Renal pelvis (tissue), 4 donors: ENCODE results near the gene PLCL2. TPM values are rescaled to one million over a fixed set of nuclear protein-coding genes. Genes with fewer than 3 reads are reported as not detected.

Source experiments
- DNase-seq: peaks from one replicate; pipeline ENCODE4 v3.0.0-alpha.2; 2013
- polyA plus RNA-seq, 3 donors: library from polyadenylated mRNA; unstranded; fragments of 120-200 nt; gene quantifications; one replicate each; pipeline ENCODE4 v1.2.1, GENCODE V29; 2013; ENCODE audit not compliant: insufficient read length in 3 of 3

The PLCL2 gene
- polyA plus RNA-seq, 3 donors, result 12.2 to 15.2 (median 13.7) TPM

DNA sequence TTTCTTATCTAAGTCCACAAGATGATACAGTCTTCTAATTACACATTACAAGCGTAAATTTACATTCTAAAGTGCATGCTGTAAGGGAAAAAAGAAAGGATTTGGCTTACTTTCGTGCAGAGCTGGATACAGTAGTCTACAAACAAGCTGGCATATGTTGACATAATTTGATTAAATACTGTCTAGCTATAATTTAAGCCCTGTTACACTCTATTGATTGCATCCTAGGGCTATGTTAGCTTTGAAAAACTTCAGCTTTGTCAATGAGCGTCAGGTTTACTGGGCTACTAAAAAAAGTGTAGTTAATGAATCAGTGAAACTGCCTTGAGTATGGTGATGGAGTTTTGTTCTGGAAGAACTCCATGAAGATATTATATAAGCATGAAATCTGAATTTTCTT is 24.5 kb upstream of the PLCL2 start:
- no peak for DNase-seq

DNA sequence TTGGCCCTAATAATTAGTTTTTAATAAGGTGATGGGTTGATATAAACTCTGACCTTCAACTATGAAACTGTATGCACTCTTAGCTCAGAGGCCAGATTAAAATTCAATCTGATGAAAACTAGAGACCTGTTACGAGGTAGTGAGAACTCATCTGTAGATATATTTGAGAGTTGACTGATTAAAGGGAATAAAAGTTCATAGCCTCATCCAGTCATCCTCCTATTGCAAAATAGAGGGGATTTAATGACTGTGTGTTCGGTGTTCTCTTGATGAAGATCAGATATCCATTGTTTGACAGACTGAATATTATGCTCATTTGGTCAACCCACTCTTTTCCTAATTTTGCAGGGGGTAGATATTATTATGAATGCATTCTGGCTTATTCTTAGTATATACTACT is 23.3 kb upstream of the PLCL2 start:
- no peak for DNase-seq

DNA sequence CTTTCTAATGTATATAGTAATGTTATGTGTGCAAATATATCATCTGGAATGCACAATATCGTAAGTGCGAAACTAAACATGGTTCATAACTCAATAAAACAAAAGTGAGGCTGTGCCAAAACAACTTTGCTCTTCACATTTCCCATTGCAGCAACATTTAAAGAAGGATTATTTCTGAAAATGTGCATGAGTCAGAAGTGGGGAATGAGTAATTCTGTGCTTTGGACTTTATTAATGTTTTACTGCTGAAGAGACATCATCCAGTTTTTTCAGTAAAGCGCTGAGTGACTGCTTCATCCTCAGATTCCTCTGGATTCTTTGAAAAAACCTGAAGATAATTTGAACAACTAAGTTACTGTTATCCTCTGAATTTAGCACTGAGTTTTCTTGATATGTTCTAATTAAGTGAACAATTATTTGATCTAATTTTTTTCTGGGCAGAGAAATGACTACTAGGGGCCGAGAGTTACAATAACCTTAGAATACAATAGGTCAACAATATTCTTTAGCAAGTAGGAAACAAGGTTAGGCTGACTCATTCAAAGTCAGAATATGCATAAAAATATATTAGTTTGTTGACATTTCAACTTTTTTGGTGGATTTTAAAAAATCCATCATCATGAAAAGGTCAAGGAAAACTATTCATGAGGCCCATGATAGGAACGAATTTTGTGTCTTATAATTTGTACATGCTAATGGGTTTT is 20.0 kb upstream of the PLCL2 start:
- DNase-seq, result no peak

DNA sequence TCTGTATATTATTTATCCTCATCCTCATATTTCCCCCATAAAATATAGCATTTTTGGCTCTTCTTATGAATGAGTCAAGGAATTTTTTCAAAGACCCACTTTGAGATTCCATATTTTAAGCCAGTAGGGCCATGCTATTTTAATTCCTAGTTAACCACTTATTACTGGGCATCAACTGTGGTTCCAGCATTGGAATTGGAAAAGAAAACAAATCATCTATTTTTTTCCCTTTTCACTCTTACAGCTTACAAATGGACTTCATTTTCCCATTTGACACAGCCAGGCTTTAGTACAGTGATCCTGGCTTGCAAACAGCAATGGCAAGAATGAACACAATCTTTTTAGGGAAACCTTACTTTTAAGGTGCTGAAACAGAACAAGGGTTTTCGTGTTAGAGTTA is 19.4 kb upstream of the PLCL2 start:
- DNase-seq, result no peak

DNA sequence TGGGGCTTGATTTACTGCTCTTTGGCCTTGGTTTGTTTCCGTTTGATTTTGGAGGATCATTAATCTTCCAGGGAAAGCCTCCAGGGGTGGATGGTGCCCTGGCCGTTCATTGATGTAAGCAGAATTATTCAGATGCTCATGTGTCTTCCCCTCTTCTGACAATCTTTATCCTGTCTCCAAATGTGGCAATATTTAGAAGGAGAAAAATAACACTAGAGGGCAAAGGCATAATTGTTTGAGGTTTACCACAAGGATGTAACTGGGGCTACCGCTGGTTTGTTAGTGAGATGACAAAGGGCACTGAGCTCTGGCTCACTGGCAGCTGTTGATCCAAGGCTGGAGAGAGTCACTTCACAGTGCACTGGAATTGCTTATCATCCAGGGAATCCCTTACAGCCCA is 18.2 kb upstream of the PLCL2 start:
- DNase-seq, result no peak

DNA sequence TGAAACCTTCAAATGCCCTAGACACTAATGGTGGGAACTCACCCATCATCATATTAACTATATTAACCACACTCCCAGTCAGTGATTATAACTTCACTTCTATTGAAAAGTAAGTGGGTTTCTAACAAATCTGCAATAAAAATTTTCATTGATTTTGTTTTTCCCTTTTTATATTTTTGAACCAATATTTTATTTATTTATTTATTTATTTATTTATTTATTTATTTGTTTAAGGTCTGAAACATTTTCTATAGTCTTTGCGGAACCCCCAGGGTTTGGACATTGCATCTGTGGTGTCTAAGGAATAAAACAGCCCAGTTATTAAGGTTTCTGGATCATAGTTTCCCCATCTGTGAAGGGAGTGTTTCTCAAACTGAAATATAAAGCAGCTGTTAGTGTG is 16.2 kb upstream of the PLCL2 start:
- no peak for DNase-seq

DNA sequence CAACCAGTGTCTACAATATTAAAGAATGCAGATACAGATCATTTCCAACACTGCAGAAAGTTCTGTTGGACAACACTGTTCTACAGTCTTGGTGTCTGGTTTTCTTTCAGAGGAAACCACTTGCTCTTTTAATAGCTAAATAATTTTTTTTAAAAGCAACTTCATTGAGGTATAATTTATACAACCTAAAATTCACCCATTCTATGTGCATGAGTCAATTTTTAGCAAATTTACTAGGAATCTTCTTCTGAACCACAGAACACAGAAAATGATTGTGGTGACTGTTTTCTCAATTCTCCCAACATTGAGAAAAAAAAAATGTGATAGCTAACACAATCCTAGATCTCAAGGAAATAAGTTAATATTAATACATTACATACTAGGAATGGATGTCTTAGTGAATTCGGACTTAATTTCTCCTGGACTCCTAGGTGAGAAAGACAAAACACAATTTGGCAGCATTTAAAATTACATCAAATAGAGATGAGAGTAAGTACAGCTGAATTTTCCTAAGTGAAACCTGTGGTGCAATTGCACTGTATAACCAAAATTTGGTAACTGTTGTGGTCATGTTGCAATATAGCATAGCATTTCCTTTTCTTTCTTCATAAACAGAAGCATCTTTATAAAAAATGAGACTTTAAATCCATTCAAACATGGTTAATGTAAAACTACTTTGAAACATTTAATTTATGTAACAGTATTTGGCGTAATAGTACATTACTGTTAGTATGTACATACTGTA is 15.3 kb upstream of the PLCL2 start:
- no peak for DNase-seq

DNA sequence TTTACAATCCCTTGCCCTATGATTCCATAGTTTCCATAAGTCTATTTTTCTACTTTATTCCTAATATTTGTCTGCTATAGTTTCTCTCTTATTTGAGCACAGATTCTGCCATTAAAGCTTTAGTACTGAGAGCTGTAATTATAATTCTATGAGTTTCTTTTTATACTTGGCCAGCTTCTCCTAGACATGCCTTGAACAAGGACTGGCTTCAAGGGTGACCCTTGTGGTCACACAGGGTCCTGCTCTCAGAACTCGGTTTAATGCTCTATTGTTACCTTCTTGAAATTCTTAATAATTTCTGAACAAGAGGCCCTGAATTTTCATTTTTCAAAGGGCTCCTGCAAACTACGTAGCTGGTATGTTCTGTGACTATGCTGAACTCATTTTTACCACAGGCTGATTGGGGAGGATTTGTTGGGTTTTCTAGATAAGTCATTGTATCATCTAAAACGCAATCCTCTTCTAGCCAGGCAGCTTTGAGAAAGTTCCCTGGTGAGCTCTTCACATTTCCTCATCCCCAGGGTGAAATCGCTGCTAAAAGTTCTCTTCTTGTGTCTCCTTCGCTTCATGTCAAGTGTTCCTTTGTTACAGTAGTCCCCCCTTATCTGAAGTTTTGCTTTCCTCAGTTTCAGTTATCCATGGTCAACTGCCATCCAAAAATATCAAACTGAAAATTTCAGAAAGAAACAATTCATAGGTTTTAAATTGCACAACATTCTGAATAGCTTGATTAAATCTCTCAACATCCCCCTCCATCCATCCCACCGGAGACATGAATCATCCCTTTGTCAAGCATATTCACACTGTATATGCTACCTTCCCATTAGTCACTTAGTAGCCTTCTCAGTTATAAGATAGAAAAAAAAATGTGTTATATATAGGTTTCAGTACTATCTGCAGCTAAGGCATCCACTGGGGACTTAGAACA is 12.6 kb upstream of the PLCL2 start:
- DNase-seq, result no peak

DNA sequence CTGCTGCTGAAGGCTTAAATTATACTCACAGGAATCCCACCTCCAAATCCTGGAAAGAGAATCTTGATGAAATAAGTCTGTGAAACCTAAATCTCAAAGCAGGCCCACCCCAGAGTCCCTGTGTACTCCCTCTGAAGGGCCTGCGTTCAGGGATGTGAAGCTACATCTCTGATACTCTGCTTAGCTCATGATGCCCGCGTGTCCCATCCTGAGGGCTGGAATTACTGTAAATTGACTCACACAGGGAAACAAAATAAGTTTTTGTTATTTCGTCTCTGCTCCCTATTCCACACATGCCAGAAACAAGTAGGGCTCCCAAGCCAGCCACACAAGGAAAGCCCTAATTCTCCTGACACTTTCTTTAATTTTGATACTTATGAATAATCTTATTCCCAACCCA is 10.9 kb upstream of the PLCL2 start:
- DNase-seq, result no peak

DNA sequence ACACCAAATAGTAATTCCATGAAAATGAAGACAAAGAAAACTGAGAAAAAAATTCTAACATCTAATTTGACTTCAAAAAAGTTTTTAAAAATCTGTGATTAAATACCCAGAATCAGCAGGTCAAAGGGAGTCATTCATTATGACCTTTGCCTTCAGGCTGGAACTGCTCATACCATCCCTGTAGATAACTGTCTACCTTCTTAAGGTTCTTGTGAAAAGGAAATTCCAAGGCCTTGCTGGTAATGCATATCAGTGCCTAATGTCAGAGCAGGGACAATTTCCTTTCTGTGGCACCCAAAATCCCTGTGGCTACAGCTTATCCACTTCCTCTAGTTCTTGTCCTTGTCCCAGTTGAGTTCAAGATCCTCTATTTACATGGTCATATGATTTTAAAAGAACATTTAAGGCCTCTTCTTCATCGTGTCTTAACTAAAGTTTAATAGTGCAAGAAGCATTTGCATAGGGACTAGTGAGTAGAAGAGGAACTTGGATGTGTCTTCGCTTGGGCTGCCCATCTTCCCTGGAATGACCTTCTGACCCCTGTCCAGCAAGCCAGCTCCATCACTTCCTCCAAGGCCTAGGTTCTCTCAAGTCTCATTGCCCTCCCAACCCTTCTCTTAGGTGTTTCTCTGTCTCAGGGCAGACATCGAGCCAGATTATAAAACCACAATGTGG is 8.7 kb upstream of the PLCL2 start:
- no peak for DNase-seq

DNA sequence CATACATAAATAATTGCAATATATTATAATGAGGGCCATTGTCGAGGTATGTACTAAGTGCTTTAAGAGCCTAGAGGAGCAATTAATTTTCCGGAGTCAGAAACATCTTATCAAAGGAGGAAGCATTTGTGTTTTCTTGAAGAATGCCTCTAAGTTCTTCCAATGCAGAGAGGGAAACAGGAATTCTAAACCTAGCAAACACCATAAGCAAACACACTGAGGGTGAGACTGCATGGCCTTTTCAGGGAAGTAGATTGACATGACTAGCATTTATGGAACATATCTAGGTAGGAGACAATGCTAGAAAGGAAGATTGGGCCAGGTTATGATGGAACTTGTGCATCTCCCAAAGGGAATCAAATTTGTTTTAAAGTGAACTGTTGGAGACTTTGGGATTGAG is 7.2 kb upstream of the PLCL2 start:
- no peak for DNase-seq

DNA sequence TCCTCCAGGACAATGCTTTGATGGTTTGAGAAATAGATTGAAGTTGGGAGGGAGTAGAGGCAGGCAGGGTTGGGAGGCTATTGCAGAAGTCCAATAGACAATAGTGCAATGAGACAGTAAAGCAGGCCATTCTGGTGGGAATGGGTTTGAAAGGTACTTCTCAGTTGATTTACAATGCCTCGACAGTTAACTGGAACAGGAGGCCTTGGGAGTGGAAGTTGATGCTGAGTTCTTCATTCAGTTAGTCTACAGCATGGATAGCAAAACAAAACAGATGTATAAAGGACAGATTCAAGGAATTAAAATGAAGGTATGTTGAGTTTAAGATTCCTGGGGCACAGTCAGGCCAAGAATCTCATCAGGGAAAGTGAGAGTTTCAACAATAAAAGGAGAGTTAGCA is 6.8 kb upstream of the PLCL2 start:
- no peak for DNase-seq

DNA sequence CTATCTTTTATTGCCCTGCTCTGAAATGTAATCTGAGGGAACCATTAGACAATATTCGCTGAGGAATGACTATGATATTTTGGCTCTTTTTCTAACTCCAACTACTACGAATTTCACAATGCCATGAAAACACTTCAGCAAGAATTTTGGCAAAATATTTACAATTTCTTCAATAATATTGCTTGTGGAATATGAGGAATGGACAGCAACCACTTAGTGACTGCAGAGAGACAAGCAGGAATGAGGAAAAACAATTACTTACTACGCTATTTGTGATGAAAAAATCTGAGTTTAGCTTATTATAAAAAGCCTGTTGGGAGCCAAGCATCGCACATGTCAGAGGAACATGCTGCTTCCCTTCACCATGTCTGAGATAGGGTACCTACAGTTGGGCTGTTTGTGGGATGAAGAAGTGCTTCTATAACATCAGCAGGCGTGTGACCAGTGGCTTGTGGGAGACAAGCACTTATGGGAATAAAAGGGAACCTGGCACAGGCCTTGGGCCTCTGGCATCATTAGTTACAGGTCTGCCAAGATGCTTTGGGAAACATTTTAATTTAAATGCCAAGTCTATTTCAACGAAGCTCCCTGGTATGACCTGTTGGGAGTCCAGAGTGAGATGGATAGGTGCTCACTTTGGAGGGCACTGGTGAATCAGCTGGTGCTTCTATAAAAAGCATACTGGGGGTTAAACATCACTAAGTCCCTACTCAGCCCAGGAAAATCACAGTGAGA is 2.7 kb upstream of the PLCL2 start:
- DNase-seq, result no peak

DNA sequence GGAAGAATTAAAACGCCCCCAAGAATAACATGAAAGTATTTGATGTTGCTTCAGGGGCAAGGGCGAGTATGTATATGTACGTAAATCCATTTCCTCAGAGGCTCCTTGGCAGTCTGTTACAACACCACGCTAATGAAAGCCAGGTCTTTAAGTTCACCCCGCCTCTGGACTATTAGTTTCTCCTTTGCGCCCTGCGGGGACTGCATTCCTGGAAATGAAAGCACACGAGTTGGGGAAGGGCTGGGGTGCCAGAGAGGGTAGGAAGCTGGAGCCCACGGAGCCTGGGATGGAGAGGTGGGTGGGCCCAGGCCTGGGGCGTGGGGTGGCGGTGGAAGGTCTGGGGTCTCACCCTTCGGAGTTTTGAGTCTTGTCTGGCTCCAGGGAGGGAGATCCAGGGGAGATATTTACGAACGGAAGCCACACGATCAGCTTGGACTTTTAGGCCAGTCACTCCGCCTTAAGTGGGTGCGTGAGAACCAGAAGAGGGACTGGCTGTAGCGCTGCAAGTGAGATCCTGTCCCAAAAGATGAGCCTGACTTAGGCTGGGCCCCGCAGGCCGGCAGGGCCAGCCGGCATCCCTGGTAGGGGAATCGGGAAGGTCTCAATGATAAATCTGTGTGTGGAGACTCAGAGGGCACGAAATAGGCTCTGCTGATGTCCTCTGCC is 1.6 kb upstream of the PLCL2 start:
- DNase-seq, result peak; percentile 47

DNA sequence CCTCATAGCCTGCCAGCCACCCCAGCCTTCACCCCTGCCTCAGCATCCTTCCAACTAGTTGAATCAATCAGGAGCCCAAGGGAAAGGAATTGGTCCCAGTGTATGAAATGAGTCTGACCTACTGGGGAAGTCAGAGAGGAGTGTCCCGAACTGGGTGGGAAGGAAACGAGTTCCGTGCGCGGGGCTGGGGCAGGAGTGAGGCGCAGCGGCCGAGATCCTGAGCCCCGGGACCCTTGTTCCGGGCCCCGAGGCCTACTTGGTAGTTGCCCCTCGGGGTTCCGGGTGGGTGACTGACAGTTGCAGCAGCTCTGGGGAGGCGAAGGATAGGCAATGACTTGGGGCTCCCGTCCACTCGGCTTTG is 1.1 kb upstream of the PLCL2 start:
- no peak for DNase-seq

DNA sequence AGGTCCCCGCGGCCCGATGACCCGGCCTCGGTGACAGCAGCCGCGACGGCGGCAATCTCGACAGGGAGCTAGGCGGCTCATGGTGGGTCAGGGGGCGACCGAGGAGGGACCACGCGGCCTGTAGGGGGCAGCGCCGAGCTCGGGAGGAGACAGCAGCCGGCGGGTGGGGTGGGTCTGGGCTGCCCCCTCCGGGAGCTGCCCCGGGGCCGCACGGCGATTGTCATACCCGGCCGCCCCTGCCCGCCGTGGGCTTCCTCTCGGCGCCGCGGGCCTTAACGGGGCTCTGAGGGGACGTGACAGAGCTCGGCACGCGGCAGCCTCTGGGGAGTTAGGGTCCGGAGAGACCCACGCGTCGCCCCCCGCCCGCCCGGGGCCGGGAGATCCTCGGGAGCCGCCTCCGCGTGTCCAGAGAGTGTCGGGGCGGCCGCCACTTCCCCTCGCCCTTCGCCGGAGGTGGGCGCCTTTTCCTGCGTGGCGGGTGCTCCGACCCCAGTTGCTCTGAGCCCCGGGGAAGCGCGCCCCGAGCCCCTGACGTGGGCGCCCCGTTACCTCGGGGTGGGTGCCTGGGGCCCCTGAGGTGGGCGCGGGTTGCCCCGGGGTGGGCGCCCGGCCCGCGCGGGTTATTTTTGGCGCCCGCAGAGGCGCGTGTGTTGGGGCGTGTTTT is 539 bp upstream of the PLCL2 start:
- peak; percentile 51 for DNase-seq

DNA sequence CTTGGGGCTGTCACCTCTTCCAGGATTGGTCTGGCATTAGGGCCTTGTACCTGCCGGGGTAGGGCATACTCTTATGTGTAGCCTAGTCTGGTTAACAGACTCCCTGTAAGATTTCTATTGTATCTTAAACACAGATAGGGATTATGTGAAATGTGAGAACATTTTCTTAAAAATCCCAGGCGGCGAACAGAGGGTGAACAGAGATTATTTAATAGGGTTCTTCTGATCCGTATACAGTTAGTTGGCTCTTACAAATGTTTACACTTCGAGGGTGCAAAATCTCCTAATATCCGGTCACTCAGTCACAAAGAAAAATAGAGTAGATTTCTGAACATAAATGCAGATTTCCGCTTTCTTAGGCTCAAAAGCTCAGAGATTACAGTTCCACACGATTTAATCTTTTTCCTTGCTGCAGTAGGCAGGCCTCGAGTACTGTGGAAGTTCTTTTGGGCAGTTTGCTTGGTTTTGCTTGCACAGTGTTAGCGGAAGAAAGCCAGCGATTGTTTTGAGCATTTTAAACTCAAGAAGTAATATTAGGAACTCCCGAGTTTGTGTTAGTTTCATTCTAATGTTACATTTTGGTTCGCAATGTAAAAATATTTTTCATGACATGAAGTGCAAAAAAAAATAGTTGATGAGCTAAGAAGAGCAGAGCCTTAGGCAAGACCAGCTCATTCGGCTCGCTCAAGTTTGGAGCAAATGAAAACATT is 993 bp downstream of the PLCL2 start:
- DNase-seq, result no peak

DNA sequence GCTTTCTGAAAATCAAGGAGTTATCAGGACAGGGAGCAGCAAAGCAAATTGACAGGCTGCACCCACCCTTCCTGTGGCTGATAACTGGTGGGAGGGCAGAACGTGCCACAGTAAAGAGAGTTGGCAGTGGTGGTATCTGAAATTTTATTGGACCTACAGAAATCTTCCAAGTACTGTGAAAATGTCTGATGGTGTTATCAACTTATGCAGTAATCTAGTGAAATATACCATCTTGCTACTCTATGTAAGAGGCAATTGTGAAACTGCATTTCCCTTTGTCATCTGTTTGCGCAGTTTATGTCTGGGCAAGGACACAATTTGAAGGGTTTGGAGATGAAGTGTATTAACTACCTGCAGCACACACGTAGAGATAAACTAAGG is 1.5 kb downstream of the PLCL2 start:
- DNase-seq, result no peak

DNA sequence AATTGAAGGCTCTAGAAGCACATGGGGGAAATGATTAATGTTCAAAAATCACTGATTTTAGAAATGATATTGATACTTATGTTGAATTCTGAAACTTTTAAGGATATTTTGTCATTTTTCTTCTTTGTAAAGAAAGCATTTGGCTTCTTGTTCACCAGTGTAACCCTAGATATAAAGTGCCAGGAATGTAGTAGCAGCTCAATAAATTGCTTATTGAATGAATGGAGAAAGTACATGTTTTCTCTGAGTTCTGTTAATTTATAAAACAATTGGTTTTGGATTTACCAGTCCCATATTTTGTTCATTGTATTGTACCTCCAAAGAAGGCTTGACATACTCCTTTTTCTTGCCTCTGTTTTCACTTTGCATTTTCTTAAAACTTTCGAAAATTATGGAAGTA is 2.4 kb downstream of the PLCL2 start:
- no peak for DNase-seq

DNA sequence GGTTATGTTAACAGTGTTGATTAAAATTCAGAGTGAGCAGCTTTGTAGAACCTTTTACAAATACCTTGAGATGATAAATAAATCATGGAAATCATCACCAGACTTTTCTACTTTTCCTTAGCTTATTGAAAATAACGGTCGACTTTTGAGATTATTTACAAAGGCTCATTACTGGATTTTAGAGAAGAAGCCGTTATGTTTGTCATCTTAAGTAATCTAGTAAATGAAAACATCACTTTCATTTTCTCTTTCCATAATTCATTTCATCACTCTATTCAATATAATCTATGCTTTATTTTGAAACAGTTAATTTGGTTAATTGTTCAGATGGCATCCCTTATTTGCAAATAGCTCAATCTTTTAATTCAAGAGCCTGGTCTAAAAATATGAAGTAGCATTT is 3.6 kb downstream of the PLCL2 start:
- no peak for DNase-seq
